NOMO-1 treated with dmso at 0.1 percent for 144 hours (cell line): ENCODE results near the gene CUL2.
"Not testable (repeated sequence)": the region's sequence is repeated elsewhere in the genome, so short reads cannot be mapped to it uniquely, and the experiment has no call there.

Experiments
- DNase-seq: peaks from one replicate; lab custom pipeline; 2025; ENCODE audit not compliant: unreplicated experiment; lab: John Stamatoyannopoulos, UW

CUL2 gene

GRCh38 chr10:35080261-35080660 is 9.9 kb downstream of the CUL2 start:
- DNase-seq: not testable (repeated sequence)

GRCh38 chr10:35079763-35080162 is 10.4 kb downstream of the CUL2 start:
- no peak for DNase-seq

- DNase-seq: no peak
Observed at GRCh38 chr10:35079265-35079664, 10.9 kb downstream of the CUL2 start.

- no peak for DNase-seq
Observed at GRCh38 chr10:35075228-35075627, 14.9 kb downstream of the CUL2 start.

GRCh38 chr10:35074266-35074665 is 15.9 kb downstream of the CUL2 start:
- DNase-seq: no peak

GRCh38 chr10:35070521-35070920 is 19.6 kb downstream of the CUL2 start:
- DNase-seq: no peak

- no peak for DNase-seq
Observed at GRCh38 chr10:35063837-35064454, 26.2 kb downstream of the CUL2 start.

GRCh38 chr10:35059481-35059880 is 30.7 kb downstream of the CUL2 start:
- DNase-seq: no peak

- DNase-seq: no peak
Observed at GRCh38 chr10:35058686-35059085, 31.5 kb downstream of the CUL2 start.

GRCh38 chr10:35058134-35058533 is 32.0 kb downstream of the CUL2 start:
- no peak for DNase-seq

GRCh38 chr10:35056686-35057085 is 33.5 kb downstream of the CUL2 start:
- DNase-seq: no peak

GRCh38 chr10:35056133-35056532 is 34.0 kb downstream of the CUL2 start:
- no peak for DNase-seq

- no peak for DNase-seq
Observed at GRCh38 chr10:35050568-35050967, 39.6 kb downstream of the CUL2 start.

GRCh38 chr10:35046074-35046473 is 44.1 kb downstream of the CUL2 start:
- DNase-seq: no peak

GRCh38 chr10:35045275-35045674 is 44.9 kb downstream of the CUL2 start:
- not testable (repeated sequence) for DNase-seq

- DNase-seq: no peak
Observed at GRCh38 chr10:35043796-35044344, 46.3 kb downstream of the CUL2 start.

GRCh38 chr10:35042783-35043182 is 47.4 kb downstream of the CUL2 start:
- DNase-seq: no peak

- DNase-seq: no peak
Observed at GRCh38 chr10:35041502-35041879, 48.6 kb downstream of the CUL2 start.

GRCh38 chr10:35040760-35041501 is 49.2 kb downstream of the CUL2 start:
- no peak for DNase-seq

GRCh38 chr10:35037104-35037503 is 53.0 kb downstream of the CUL2 start:
- no peak for DNase-seq

GRCh38 chr10:35035606-35036005 is 54.5 kb downstream of the CUL2 start:
- no peak for DNase-seq

- no peak for DNase-seq
Observed at GRCh38 chr10:35027567-35027966, 62.6 kb downstream of the CUL2 start.

- no peak for DNase-seq
Observed at GRCh38 chr10:35025916-35026315, 64.2 kb downstream of the CUL2 start.
